Measurements from ENCODE around the gene SAMHD1.

DNA sequence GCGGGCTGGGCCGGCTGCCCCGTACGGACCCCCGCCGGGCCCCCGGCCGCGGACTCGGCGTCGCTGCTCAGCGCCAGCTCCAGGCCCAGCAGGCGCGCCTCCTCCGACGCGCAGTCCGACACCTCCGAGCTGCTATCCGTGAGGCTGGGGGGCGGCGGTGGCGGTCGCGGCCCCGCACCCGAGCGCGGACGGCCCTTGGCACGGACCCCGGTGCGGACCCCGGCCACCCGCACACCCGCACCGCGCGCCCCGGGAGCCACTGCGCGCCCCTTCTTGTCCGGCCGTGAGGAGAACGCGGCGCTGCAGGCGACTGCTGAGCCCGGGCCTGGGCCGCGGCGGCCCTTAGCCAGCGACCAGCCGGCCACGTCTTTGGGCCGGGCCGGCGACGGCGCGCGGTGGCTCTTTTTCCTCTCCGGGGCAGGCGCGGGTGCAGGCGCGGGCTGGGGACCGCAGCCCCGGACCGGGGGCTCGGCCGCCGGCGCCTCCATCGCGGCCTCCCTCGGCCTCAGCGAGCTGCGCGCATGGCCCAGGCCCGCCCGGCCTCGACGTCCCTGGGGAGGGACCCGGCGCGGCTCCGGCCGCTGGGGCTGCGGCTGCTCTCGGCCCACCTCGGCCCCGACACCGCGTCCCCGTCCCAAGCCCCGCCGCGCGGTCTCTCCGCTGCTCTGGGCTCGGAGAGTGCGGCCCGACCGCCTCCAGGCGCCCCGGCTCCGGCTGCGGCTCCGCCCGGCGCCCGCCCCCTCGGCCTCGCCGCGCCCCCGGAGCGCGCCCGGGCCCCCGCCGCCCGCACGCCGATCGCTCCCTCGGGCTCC, 88.4 kb downstream of the SAMHD1 start:
- TF ChIP-seq, protein P1, sequence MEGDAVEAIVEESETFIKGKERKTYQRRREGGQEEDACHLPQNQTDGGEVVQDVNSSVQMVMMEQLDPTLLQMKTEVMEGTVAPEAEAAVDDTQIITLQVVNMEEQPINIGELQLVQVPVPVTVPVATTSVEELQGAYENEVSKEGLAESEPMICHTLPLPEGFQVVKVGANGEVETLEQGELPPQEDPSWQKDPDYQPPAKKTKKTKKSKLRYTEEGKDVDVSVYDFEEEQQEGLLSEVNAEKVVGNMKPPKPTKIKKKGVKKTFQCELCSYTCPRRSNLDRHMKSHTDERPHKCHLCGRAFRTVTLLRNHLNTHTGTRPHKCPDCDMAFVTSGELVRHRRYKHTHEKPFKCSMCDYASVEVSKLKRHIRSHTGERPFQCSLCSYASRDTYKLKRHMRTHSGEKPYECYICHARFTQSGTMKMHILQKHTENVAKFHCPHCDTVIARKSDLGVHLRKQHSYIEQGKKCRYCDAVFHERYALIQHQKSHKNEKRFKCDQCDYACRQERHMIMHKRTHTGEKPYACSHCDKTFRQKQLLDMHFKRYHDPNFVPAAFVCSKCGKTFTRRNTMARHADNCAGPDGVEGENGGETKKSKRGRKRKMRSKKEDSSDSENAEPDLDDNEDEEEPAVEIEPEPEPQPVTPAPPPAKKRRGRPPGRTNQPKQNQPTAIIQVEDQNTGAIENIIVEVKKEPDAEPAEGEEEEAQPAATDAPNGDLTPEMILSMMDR (IDR thresholded peaks at IDR 0.05) = no peak
- no peak for TF ChIP-seq POLR2A (IDR thresholded peaks at IDR 0.05)
